ENCODE data around the gene EP400.

GRCh38 chr12:132064631-132065030 lies 114.9 kb downstream of the EP400 start:
- TF ChIP-seq CTCF (optimal IDR thresholded peaks at IDR 0.05 in 1 of 3, IDR thresholded peaks at IDR 0.05 in 1 of 3, conservative IDR thresholded peaks at IDR 0.05 in 1 of 3; ENCODE audit: extremely low read depth in 1 of 3, insufficient read depth in 2 of 3, low read length in 3 of 3) (no peak), EZH2 (IDR thresholded peaks at IDR 0.05; ENCODE audit: low read length) (no peak)
